Upper lobe of left lung (tissue), 4 donors: Measurements from ENCODE around the gene R3HDM1.

Source experiments
- CTCF ChIP-seq, 6 experiments: fragments of 450-650 bp in 4 of 6; fragments of 200-600 bp in 2 of 6; sonication (generic) in 2 of 6; IDR thresholded peaks; one replicate each; pipeline ENCODE4 v1.5.1; 2016 to 2019; ENCODE audit warnings: antibody characterized with exemption in 6 of 6
- POLR2A ChIP-seq, 4 donors: fragments of 450-650 bp; IDR thresholded peaks; one replicate each; pipeline ENCODE4 v1.5.1; 2016 to 2017; ENCODE audit warnings: antibody characterized with exemption in 4 of 4, mild to moderate bottlenecking in 2 of 4
- POLR2AphosphoS5 ChIP-seq, 2 donors: sonication (generic); formaldehyde crosslinking; IDR thresholded peaks; one replicate each; pipeline ENCODE4 v1.5.1; 2017; ENCODE audit warnings: antibody characterized with exemption in 2 of 2

DNA sequence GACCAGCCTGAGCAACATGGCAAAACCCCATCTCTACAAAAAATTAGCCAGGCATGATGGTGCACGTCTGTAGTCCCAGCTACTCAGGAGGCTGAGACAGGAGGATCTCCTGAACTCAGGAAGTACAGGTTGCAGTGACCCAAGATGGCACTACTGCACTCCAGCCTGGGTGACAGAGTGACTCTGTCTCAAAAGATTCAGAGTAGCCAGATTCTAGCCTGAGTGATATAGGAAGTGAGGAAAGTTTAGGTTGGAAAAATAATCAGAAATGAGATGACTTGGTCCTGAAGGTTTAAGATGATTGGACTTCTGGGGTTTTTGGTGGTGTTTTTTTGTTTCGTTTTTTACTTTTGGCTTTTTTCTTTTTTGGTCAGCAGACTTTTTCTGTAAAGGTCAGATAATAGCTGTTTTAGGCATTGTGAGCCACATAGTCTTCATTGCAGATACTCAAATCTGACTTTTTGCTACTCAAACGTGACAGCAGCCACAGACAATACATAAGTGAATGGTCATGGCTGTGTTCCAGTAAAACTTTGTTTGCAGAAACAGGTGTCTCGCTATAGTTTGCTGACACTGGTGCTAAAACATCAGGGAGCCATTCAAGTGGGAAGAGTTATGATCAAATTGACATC lies 106.3 kb downstream of the R3HDM1 start:
- no peak for TF ChIP-seq CTCF (IDR thresholded peaks at IDR 0.05)
- TF ChIP-seq POLR2AphosphoS5 (IDR thresholded peaks at IDR 0.05): no peak
- TF ChIP-seq POLR2A (IDR thresholded peaks at IDR 0.05): no peak
